T-helper 9 cell (primary cell): ENCODE data around the gene PCIF1.

Experiments
- DNase-seq: peaks from one replicate; pipeline ENCODE4 v3.0.0-alpha.2; 2020

Gene PCIF1

DNA sequence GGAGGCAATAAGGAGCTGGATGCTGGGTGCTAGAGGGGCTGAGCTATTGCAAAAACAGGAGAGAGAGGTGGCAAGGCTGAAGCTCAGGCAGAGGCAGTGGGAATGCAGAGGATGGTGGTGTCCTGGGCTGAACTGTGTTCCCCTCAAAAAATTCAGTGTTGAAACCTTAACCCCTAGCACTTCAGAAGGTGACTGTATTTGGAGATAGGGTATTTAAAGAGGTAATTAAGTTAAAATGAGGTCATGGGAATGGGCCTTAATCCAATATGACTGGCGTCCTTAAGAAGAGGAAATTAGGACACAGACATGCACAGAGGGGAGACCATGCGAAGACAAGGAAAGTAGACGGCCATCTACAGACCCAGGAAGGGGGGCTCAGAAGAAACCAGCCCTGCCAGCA, 62.7 kb downstream of the PCIF1 start:
- no peak for DNase-seq
